CD4-positive, alpha-beta T cell treated with Interleukin-6 for 4 hours (primary cell): Measurements from ENCODE around the gene TCF12.

Source experiments
- DNase-seq: peaks from one replicate; pipeline ENCODE4 v3.0.0-alpha.2; 2020; ENCODE audit warnings: mixed read lengths

Gene TCF12

DNA sequence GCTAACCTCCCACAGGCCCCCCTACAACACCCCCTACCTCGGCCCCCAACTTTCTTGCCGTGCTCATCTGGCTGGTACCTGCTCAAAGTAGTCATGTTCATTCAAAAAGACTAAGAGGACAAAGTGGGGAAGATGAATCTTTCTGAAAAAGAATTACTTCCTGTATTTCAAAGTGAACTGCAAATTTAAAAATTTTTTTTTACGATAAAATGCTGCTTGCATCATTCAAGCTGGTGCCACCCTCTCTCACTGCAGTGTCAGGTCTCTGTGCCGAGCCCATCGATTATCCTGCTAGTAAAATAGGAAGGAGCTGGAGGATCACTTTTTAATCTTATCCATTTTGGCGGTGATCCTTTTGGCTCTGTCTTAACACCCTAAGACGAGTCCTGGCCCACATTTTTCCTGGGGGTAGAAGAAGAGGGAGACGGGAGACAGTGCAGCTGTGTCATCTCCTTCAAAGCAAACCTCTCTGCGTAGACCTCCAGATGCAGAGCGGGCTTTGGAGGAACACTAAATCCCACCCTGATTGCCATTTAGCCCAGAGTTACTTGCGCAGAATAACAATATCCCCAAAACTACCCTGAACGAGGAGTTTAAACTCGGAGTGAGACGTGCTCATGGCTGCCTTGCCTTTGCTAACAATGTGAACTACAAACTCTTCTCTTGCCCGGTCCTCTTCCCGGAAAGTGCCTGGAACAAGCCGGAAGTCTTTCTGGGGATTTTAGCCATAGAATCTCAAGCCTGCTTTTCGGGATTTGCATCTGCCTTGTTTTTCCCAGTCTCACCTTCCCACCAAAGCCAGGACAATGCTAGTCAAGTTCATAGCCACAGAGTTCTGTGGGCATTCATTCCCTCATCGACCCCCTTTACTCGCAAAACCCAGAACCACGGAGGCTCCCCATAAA, 391.7 kb downstream of the TCF12 start:
- no peak for DNase-seq

DNA sequence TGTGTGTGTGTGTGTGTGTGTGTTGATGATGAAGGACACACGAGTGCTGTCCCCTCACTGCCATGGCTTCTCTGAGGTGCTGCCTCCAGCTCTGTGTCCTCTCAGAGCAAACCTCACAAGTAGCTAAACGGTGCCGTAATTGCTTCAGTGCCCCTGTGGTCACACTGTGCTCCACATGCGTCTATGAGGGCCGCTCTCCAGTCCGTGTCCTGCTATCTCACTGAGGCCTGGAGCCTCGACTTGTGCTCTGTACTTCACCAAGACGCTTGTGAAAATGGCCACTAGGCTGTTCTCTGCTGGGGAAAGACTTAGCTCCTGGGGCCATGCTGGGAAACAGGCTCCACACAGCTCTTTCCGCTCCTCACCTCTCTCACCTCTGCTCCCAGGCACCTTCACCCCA, 392.4 kb downstream of the TCF12 start:
- no peak for DNase-seq

DNA sequence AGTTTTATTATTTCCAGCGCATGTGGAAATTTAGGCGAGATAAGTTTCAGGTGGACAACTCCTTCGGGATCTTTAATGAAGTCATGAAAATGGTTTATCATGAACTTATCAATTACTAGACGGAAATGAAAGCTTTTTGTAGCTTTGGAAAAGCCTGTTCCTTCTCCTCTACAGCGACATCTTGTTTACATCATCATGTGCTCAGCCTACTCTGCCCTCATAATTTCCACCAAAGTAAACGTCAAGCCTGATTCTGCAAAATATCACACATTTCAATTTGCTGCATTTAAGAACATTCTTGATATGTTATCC, 393.5 kb downstream of the TCF12 start:
- DNase-seq: no peak

DNA sequence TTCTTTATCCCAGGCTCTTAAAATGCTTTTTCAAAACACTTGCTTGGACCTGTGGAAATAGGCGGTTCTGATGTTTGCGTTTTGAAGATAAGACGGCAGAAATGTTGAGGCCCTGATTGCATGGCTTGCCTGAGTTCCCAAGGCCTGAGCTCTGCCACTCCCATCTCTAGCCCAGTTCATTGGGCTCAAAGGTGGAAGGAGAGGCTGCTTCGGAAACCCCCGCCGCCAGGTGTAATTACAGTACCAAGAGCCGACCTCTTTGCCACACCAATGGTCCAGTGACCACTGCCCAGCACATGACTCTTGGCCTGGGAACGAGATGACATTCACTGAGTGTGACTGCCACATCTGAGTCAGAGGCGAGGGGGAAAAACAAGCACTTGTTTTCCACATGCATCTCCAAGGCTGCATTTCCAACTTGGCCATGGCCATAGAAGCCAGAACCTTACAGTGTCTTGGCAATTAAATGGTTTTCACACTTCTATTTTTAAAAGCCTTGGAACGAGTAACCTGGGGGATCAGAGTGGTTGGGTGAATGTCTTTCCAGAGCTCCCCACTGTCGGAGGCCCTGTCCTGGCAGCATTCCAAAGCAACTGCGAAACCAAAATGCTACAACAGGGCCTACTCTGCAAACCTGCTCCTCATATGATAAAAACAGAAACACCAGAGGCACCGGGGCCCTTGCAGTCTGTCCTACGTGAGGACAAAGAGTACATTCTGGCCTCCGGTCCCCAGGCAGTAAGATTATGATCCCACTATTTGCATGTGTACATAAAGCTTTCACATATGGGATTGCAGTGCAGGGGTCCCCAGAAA, 394.1 kb downstream of the TCF12 start:
- DNase-seq: no peak

DNA sequence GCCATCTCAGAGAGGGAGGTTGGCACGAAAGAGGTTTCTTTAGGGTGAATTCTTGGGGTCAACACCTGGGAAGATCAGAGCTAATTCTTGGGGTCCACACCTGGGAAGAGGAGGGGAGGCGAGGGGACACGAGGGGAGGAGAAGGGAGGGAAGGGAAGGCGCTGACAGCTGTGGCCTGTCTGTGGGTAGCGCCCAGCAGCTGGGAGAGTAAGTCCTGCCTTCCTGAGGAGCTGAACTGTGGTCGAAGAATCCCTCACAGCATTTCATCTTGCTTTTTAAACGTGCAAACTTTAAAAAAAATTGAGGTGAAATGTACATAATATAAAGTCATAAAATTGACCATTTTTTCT, 394.7 kb downstream of the TCF12 start:
- DNase-seq: no peak

DNA sequence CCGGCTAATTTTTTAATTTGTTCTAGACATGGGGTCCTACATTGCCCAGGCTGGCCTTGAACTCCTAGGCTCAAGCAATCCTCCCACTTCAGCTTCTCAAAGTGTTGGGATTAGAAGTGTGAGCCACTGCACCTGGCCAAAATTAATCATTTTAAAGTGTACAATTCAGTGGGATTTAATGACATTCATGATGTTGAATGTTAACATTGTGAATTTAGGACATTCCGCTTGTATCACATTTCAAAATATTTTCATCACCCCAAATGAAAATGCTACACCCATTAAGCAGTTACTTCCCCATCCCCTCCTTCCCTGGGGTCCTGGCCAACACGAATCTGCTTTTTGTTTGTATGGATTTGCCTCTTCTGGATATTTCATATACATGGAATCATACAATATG, 395.8 kb downstream of the TCF12 start:
- DNase-seq: no peak

DNA sequence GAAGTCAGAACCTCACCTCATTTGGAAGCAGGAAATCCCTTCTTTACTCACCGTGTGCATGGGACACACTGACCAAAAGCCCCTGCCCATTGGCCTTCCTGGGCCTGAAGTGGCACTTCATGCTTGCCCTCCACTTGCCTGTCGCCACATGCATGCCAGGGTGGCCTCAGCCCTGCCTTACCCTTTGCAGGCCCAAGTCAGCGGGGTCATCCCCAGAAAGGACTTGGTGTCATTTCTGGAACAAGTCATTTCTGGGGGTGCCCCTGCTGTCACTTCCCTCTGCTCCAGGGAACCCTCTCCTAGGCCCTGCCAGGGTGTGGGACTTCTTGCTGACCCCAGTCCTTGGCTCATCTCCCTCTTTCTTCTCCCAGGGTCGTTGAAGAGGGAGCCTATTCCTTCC, 398.0 kb downstream of the TCF12 start:
- no peak for DNase-seq

DNA sequence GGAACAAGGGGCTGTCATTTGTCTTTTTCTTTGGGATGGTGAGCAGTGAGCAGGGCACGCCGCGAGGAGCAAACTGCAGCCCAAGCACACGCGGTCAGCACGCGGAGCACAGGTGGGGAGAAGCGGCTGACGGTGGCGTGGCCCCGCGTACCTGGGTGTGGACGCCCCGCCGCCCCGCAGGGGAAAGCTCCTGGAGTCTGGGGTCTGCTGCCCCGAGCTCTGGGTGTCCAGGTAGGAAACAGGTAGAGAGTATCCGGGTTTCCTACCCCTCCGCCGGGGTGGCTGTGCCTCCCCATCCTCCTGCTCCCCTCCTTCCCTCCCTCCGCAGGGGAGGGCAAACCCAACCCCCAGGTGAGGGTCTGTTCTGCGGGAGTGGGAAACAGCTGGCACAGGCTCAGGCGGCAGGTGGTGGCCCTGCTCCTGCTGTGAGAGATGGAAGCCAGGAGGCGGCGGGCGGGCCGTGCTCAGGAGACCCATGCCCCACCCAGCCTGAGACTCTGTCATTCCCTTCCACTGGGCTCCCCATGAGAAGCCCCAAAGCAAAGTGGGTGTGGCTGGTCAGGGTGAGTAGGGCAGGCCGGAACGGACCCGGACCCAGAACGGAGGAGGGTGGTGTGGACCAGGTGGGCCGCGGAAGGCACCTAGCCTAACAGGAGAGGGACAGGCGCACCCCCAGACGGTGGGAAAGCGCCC, 400.9 kb downstream of the TCF12 start:
- no peak for DNase-seq

DNA sequence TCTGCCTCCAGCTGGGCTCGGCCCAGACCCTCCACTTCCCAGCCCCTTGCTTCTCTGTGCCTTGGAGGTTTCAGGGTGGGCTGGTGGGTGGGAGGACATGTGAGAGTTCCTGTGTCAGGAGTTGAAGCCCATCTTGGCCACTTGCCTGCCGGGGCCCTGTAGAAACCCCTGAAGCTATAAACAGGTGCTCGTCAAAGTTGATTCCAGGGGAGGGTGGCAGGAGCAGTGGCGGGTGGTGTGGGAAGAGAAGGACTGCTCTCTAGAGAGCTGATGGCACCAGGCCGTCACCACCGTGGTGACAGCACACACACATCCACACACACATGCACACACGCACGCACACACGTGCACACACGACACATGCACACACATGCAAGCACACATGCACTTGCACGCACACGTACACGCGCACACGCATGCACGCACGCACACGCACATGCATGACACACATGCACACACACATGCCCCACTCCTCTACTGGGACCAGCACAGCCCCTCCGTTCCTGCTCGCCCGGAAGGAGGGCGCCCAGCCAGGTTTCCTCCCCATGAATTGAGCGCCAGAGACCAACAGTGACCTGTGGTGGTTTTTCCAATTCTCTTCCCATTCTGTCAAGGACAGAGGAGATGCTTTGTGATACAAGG, 401.6 kb downstream of the TCF12 start:
- DNase-seq: no peak

DNA sequence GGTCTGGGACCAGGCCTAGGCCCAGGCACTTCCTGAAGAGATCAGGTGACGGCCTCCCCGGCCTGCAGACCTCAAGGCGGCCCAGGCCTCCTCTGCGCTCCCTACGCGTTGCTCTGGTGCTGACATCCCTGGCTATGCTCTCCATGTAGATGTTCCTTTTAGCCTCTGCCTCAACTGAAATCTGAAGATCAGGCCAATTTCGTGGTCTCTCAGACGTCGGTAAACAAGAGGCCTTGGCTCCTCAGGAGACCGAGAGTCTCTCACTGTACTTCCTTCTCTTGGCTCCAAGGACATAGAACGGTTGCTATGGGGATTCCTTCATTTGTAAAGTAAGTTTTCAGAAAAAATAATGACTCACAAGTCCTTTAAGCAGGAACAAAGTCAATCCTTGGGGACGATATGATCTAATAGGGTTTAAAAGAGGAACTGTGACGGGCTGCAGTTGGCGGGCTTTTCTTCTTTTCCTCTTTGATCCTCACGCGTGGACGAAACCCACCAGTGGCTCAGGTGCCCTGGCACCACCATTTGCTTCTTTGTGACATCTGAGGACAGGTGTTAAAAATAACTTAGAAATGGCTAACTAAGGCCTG, 402.3 kb downstream of the TCF12 start:
- no peak for DNase-seq

DNA sequence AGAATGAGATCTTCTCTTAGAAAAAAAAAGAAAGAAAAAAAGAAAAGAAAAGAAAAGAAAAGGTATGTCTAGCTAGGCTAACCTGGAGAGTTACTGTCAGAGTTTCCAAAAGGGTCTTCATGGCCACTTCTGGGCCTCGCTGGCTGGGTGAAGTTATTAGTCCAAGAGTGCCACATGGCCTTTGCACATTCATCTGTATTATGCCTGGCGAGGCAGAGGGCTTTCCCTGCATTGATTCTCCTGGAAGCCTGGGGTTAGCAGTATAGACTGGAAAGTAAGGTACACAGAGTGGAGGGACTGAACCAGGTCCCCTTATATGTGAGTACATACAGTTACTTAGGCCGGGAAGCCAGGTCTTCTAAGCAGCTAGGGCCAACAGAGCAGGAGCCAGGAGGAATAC, 403.0 kb downstream of the TCF12 start:
- no peak for DNase-seq

DNA sequence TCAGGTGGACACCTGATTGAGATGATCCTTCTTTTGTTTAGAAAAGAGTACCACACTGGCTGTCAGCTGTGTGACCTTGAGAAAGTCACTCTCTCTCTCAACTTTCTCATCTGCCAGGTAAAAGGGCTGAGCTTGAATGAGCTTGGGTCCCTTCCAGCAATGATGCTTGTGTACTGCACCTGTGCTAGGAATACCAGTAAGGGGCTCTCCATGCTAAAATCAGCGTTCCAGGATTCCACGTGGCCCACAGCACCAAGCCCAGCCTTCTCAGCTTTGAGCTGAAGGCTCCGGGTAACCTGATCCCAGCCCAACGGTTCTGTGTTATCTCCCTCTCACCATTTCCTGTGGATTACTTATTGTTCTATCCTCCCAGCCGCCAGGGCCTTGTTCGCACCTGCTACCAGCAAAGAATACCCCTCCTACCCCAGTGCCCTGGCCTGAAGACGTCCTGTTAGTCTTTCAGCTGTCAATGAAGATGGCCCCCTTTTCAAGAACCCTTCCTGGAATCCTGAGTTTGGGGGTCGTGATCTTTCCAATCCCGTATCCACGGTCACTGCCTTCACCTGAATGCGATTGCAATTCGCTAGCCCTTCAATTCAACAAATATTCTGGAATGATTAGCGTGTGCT, 403.6 kb downstream of the TCF12 start:
- DNase-seq: no peak

DNA sequence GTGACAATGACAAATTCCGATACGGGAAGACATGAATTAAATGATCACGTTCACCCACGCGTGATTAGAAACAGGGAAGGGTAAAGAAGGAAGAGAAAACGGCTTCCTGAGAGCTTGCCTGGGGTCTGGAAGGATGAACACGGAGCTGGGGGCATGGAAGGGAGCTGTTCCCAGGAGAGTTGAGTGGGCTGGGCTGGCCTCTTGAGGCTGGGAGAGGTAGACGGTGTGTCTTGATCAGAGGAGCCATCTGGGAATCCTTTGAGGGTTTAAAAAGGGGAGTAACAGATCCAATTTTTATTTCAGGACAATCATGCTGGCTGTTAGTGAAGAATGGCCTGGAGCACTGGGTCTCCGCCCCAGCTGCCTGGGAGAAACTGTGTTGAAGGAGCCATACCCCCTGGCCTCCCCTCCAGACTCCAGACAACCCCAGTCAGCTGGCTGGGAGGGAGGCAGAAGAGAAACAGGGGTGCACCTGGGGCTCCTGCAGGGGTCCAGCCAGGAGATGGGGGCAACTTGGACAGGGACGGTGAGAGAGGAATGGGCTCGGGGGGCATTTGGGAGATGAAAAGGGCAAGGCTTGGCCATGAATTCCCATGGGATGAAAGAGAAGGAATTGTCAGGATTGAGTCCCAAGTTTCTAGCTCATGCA, 404.3 kb downstream of the TCF12 start:
- DNase-seq: no peak

DNA sequence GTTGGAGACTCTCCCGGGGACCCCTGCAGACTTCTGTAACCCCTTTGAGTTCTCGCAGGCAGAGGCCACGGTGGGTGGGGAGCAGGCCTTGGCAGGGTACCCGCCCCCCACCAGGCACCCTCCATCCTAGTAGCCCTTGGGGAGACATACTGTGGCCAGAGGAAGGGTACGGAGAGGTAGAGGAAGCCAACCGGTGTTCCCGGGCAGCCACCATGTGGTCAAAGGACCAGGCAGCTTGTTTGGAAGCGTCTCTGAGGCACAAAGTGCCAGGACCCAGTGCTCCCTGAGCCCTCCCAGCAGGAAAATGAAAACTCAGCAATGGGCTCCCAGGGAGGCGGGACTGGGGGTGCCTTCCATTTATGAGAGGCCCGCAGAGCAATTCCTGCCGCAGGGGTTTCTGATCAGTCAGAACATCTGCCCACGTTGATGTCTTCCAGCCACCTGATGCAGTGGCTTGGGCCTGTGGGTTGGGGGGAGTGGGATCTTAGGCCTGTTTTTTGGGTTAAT, 404.9 kb downstream of the TCF12 start:
- DNase-seq: no peak

DNA sequence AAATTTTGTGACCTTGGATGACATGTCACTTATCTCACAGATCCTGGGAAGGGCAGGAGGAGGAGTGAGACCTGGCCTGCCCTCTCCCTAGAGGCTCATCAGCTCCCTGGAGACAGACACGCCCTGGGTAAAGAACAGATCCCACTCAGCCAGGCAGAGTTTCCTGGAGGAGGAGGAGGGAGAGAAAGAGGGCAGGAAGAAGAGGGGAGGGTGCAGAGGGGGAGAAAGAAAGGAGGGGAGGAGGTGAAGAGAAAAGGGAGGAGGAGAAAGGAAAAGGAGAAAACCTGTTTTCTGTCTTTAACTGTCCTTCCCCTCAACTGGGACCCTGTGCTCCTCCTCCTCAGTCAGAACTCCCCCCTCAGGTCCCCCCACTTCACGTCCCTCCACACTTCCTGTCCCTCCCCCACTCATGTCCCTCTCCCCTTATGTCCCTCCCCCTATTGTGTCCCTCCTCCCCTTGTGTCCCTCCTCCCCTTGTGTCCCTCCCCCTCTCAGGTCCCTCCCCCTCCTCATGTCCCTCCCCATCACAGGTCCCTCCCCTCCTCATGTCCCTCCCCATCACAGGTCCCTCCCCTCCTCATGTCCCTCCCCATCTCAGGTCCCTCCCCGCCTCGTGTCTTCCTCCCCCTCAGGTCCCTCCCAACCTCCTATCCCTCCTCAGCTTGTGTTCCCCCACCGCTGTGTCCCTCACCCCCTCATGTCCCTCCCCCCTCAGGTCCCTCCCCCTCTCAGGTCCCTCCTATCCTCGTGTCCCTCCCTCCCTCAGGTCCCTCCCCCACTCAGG, 405.6 kb downstream of the TCF12 start:
- DNase-seq: peak; percentile 20

DNA sequence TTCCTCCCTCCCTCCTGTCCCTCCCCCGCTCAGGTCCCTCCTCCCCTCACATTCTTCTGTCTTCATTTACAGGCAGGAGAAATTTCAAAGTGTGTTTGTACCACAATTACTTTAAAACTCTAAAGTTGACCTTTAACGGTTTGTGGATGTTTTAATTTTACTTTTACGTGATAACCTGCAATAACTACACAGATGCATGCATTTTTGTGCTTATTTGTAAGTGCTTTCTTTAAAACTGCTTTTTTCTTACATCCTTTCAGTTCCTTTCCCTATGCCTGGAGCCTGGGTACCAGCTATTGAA, 406.1 kb downstream of the TCF12 start:
- DNase-seq: no peak

DNA sequence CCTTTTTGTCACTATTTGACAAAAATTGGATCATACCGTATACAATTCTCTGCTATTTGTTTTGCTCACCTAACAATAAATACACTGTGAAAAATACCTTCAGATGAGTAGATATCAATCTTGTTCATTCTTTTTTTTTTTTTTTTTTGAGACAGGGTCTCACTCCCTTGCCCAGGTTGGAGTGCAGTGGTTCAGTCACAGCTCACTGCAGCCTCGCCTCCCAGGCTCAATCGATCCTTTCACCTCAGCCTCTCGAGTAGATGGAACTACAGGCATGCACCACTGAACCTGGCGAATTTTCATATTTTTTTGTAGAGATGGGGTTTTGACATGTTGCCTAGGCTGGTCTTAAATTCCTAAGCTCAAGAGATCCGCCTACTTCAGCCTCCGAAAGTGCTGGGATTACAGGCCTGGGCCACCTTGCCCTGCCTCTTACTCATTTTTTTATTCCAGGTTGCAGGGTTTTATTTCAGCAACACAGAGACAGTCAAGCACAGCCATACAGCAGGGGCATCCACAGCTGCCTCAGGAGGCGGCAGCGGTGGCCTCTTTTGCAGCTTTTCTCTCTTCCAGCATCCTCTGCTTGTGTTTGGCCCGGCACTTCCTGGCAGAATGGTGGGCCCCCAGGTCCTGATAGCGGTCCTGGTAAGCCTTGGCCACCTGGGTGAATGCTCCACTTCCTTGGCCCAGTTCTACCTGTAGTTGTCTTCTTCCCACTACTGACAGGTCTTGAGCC, 406.7 kb downstream of the TCF12 start:
- DNase-seq: no peak

DNA sequence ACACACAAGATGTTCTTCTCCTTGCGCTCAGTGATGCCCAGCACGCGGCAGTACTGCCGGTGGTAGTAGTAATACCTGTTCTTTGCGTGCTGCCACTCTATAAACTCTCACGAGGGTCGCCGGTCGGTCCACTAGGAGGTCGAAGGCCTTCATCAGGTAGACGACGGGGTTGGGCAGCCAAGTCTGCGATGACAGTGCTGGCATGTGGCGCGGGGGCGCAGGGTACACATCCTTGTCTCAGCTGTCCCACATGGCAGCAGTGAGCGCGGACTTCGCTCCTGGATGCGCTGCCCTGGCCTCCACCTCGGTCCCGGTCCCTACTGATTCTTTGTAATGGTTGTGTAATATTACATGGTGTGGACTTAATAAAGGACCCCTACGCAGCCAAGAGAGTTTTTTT, 407.8 kb downstream of the TCF12 start:
- no peak for DNase-seq

DNA sequence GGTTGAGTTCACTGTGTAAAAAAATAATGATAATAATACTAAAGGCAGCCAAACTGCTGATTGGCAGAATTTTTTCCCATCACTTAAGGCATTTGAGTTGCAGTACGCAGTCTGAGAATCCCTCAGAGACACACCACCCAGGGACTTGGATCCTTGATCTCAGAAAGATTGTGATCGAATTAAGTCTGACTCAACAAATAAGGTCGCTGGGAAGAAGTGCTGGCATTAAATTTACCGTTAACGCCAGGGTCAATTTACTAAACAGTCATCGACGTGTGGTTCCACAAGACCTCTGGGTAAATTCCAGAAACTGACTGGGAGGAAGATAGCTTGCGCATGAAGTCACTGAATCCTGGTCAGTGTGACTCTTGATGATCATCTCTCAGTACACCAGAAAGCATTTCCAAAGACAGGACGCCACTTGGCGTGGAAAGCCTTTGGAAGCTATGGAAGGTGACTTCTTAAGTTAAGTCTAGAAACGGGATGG, 409.6 kb downstream of the TCF12 start:
- no peak for DNase-seq

DNA sequence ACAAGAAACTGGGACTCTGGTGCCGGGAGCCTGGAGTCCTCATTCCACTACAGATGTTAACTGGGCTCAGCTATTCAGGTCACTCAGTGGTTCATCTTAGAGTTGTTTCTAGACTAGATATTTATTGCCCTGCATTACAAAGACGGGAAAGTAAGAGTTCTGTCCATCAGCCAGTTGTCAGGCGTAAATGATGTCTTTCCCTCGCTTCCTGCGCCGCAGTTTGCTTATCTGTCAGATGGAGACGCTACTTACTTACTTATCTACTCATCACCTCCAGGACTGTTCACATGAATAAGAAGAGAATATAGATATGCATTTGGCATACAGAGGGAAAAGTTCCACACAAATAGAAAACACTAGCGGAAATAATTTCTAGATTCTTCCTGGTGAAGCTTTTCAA, 410.0 kb downstream of the TCF12 start:
- DNase-seq: no peak
